ENCODE measurements around the gene NPFFR1.

Gene NPFFR1

DNA sequence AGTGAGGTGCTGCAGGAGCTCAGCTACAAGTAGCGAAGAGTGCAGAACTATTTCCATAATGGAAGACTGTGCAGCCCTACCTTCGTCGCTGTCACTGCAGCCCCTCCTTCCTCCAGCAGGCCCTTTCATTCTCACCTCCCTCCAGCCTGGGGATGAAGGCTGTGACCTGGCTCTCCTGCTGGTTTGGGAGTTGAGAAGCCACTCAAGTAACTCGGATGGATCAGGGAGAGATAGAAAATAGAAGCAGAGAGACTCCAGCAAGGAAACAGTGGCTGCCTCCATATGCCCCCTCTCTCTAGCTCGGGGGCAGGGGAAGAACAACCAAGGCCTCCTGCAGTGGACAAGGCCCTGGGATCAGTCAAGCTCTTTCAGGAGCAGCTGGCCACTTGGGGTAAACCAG, 37.4 kb upstream of the NPFFR1 start:
- Mint-ChIP-seq H3K27me3 (no peaks in the 10 kb centered on the region), H3K27ac (no peak overlapping the region), H3K4me3 (no peak overlapping the region), H3K36me3 (ENCODE audit: low read depth) (no peaks in the 10 kb centered on the region), H3K4me1 (ENCODE audit: low read depth) (peaks cover 24% of the 10 kb centered on the region), H3K9me3 (no peaks in the 10 kb centered on the region)
- no peak for DNase-seq

DNA sequence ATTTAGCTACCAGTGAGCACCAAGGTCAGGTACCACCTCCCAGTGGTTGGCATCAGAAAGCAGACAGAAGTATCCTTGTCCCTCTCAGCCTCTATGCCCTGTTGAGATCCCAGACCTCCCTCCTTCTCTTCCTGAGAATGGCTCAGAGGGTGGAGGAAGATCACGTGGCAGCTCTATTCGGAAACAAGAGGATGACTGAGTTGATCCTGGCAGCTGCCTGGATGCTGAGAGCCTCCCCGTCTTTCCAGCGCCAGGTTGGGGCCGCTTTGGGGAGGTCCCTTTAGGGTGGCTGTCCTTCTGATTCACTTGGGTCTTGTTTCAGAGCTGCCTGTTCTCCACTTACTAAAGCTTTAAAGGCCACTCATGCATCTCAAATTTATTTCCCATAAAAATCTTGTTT, 36.9 kb upstream of the NPFFR1 start:
- Mint-ChIP-seq H3K4me3 (no peak overlapping the region), H3K9me3 (no peaks in the 10 kb centered on the region), H3K27ac (no peak overlapping the region), H3K27me3 (no peaks in the 10 kb centered on the region), H3K36me3 (ENCODE audit: low read depth) (no peaks in the 10 kb centered on the region), H3K4me1 (ENCODE audit: low read depth) (peaks cover 24% of the 10 kb centered on the region)
- no peak for DNase-seq

DNA sequence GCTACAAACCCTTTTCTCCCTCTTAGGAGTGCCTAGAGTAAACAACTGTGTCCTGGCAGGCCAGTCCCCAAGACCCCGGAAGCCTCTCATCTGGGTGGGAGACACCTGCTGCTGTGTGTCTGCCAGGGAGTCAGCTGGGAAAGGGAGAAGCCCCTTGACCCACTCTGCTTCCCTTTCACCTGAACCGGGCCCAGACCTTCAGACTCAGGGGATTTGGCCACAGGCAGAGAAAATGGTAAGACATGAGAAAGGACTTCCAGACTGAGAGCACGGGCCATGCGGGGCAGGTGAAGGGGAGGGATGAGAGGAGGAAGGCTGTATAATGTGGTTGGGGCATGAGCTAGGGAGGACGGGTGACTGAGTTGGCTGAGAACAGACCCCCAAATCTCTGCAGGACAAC, 36.0 kb upstream of the NPFFR1 start:
- no peak for DNase-seq
- Mint-ChIP-seq H3K9me3 (no peaks in the 10 kb centered on the region), H3K4me3 (no peak overlapping the region), H3K27me3 (no peaks in the 10 kb centered on the region), H3K36me3 (ENCODE audit: low read depth) (no peaks in the 10 kb centered on the region), H3K4me1 (ENCODE audit: low read depth) (peaks cover 20% of the 10 kb centered on the region), H3K27ac (no peak overlapping the region)

- Mint-ChIP-seq H3K27ac (no peak overlapping the region), H3K36me3 (ENCODE audit: low read depth) (no peaks in the 10 kb centered on the region), H3K27me3 (no peaks in the 10 kb centered on the region), H3K4me3 (no peak overlapping the region), H3K4me1 (ENCODE audit: low read depth) (peaks cover 14% of the 10 kb centered on the region), H3K9me3 (no peaks in the 10 kb centered on the region)
- DNase-seq = no peak
Measured at GRCh38 chr10:70319183-70319582, 35.4 kb upstream of the NPFFR1 start.

DNA sequence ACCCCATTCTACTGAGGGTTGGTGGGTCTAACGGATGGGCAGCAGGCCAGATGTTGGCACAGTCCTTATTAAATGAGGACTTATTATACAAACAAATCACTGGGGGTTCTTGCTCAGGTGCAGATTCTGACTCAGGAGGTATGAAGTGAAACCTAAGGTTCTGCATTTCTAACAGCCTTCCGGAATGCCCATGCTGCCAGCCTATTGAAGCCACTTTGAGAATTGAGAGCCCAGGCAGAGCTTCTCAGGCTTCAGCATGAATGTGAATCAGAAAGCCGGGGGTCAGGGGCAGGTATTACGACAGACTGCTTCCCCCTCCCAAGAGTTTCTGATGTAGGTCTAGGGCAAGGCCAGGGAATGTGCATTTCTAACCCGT, 34.1 kb upstream of the NPFFR1 start:
- no peak overlapping the region for H3K4me3 Mint-ChIP-seq
- no peaks in the 10 kb centered on the region for H3K36me3 Mint-ChIP-seq (ENCODE audit: low read depth)
- no peaks in the 10 kb centered on the region for H3K27me3 Mint-ChIP-seq
- DNase-seq = no peak
- H3K9me3 Mint-ChIP-seq = no peaks in the 10 kb centered on the region
- no peak overlapping the region for H3K27ac Mint-ChIP-seq
- H3K4me1 Mint-ChIP-seq (ENCODE audit: low read depth) = peaks cover 2% of the 10 kb centered on the region

- DNase-seq = no peak
- no peaks in the 10 kb centered on the region for H3K27me3 Mint-ChIP-seq
- no peak overlapping the region for H3K27ac Mint-ChIP-seq
- H3K9me3 Mint-ChIP-seq = no peaks in the 10 kb centered on the region
- no peaks in the 10 kb centered on the region for H3K36me3 Mint-ChIP-seq (ENCODE audit: low read depth)
- no peaks in the 10 kb centered on the region for H3K4me1 Mint-ChIP-seq (ENCODE audit: low read depth)
- no peak overlapping the region for H3K4me3 Mint-ChIP-seq
Measured at GRCh38 chr10:70317272-70317942, 33.6 kb upstream of the NPFFR1 start.

DNA sequence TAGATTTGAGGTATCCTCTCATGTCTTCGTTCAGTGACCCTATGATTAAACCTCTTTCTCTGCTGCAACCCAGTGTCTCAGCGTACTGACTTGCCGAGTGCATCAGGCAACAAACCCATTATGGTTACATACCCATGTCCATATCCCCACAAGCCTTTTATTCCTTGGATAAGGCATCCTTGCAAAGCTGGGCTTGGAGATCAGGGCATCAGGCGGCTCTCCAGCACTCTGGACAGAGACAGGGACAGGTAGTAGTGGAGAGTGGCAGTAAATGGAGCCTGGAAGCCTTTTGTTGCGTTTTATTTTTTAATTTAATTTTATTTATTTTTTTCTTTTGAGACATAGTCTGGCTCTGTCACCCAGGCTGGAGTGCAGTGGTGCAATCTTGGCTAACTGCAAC, 32.0 kb upstream of the NPFFR1 start:
- Mint-ChIP-seq H3K27ac (no peak overlapping the region), H3K27me3 (no peaks in the 10 kb centered on the region), H3K9me3 (no peaks in the 10 kb centered on the region), H3K4me3 (no peak overlapping the region), H3K4me1 (ENCODE audit: low read depth) (no peaks in the 10 kb centered on the region), H3K36me3 (ENCODE audit: low read depth) (no peaks in the 10 kb centered on the region)
- DNase-seq = no peak

GRCh38 chr10:70315276-70315675, 31.5 kb upstream of the NPFFR1 start:
- no peak overlapping the region for H3K4me3 Mint-ChIP-seq
- no peaks in the 10 kb centered on the region for H3K9me3 Mint-ChIP-seq
- no peaks in the 10 kb centered on the region for H3K27me3 Mint-ChIP-seq
- H3K27ac Mint-ChIP-seq = no peak overlapping the region
- no peaks in the 10 kb centered on the region for H3K4me1 Mint-ChIP-seq (ENCODE audit: low read depth)
- H3K36me3 Mint-ChIP-seq (ENCODE audit: low read depth) = no peaks in the 10 kb centered on the region
- no peak for DNase-seq

GRCh38 chr10:70312972-70313371, 29.2 kb upstream of the NPFFR1 start:
- Mint-ChIP-seq H3K27me3 (no peaks in the 10 kb centered on the region), H3K9me3 (no peaks in the 10 kb centered on the region), H3K4me3 (no peak overlapping the region), H3K27ac (no peak overlapping the region), H3K36me3 (ENCODE audit: low read depth) (no peaks in the 10 kb centered on the region), H3K4me1 (ENCODE audit: low read depth) (no peaks in the 10 kb centered on the region)
- no peak for DNase-seq

DNA sequence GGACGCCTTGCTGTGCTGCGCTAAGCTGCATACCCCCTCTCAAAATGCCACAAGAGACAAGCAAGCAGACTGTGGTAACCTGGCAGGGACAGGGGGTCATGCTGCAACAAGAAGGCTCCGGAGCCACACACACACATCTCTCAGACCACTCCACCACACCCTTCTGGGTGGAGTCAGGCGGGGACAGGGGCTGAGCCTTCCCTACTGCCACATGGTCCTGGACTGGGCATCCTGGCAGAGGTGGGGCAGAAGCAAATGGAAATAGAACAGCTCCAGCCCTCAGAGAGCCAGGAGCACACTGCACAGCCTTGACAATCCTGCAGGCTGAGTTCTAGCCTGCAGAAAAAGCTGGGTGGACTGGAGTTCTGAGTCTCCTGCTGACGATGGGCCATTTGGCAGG, 28.4 kb upstream of the NPFFR1 start:
- H3K27ac Mint-ChIP-seq = no peak overlapping the region
- H3K4me3 Mint-ChIP-seq = no peak overlapping the region
- no peaks in the 10 kb centered on the region for H3K9me3 Mint-ChIP-seq
- DNase-seq = no peak
- H3K27me3 Mint-ChIP-seq = no peaks in the 10 kb centered on the region
- no peaks in the 10 kb centered on the region for H3K4me1 Mint-ChIP-seq (ENCODE audit: low read depth)
- no peaks in the 10 kb centered on the region for H3K36me3 Mint-ChIP-seq (ENCODE audit: low read depth)

DNA sequence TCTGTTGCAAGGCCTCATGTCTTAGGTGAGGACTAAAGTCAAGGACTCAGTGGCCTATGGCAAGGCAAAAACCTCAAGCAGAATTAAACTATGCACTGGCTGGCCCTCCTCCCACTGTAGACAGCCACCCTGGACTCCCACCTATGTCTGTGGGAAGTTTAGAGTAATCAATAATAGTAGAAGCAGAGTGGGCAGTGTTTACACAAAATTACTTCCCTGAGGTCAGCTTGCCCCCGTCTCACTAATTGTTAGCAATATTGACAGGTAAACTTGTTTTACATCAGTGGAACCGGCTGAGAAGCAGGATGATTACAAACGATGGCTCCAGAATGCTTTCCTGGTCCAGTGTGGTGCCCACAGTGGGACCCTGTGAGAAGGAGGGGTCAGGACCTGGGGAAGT, 27.9 kb upstream of the NPFFR1 start:
- Mint-ChIP-seq H3K27me3 (no peaks in the 10 kb centered on the region), H3K4me3 (no peak overlapping the region), H3K9me3 (no peaks in the 10 kb centered on the region), H3K36me3 (ENCODE audit: low read depth) (no peaks in the 10 kb centered on the region), H3K4me1 (ENCODE audit: low read depth) (no peaks in the 10 kb centered on the region), H3K27ac (no peak overlapping the region)
- DNase-seq = no peak

DNA sequence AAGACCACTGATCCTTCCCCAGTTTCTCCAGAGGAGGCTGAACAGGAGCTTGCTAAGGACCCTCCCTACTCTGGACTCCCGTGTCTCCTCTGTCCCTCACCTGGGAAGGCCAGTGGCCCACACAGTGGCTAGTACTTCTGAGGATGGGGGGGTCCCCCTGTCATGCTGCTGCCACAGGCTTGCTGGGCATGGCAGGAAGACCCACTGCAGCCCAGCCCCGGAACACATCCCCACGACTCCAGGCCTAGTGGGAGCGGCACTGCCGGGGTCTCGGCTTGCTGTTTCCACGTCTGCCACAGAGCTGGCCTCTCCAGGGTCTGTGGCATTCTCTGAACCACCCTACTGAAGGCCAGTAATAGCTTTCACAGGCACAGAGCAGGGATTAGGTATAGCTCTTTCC, 25.9 kb upstream of the NPFFR1 start:
- Mint-ChIP-seq H3K4me3 (no peak overlapping the region), H3K36me3 (ENCODE audit: low read depth) (no peaks in the 10 kb centered on the region), H3K27ac (no peak overlapping the region), H3K27me3 (no peaks in the 10 kb centered on the region), H3K4me1 (ENCODE audit: low read depth) (no peaks in the 10 kb centered on the region), H3K9me3 (no peaks in the 10 kb centered on the region)
- no peak for DNase-seq

- no peaks in the 10 kb centered on the region for H3K4me1 Mint-ChIP-seq (ENCODE audit: low read depth)
- DNase-seq = no peak
- H3K27me3 Mint-ChIP-seq = no peaks in the 10 kb centered on the region
- H3K4me3 Mint-ChIP-seq = no peak overlapping the region
- H3K36me3 Mint-ChIP-seq (ENCODE audit: low read depth) = no peaks in the 10 kb centered on the region
- H3K27ac Mint-ChIP-seq = no peak overlapping the region
- no peaks in the 10 kb centered on the region for H3K9me3 Mint-ChIP-seq
Measured at GRCh38 chr10:70308121-70309060, 24.6 kb upstream of the NPFFR1 start.

GRCh38 chr10:70306886-70307520, 23.2 kb upstream of the NPFFR1 start:
- H3K4me3 Mint-ChIP-seq = no peak overlapping the region
- no peaks in the 10 kb centered on the region for H3K36me3 Mint-ChIP-seq (ENCODE audit: low read depth)
- H3K27me3 Mint-ChIP-seq = no peaks in the 10 kb centered on the region

DNA sequence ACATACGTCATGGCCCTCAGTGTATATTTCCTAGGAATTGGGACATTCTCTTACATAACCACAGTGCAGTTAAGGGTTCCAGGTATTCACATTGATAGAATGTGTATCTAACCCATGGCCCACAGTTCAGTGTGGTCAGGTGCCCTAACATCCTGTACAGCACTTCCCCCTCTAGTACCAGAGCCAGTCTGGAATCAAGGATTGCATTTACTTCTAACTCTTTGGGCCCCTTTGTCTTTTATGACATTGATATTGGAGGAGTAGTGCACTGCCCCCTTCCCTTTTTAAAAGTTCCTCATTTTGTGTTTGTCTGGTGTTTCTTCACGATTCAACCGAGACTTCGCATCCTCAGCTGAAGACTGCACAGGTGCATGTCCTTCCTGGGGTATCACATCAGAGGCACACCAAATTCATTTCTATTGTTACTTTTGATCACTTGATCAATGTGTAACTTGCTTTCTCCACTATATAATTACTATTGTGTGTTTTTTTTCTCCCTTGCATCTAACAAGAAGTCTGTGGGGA, 22.4 kb upstream of the NPFFR1 start:
- no peak overlapping the region for H3K4me3 Mint-ChIP-seq
- H3K4me1 Mint-ChIP-seq (ENCODE audit: low read depth) = no peaks in the 10 kb centered on the region
- H3K36me3 Mint-ChIP-seq (ENCODE audit: low read depth) = no peaks in the 10 kb centered on the region
- H3K9me3 Mint-ChIP-seq = no peaks in the 10 kb centered on the region
- DNase-seq = no peak
- no peaks in the 10 kb centered on the region for H3K27me3 Mint-ChIP-seq
- no peak overlapping the region for H3K27ac Mint-ChIP-seq

More at GRCh38 chr10:70306886-70307520, 23.2 kb upstream of the NPFFR1 start:
- no peaks in the 10 kb centered on the region for H3K4me1 Mint-ChIP-seq (ENCODE audit: low read depth)
- H3K27ac Mint-ChIP-seq = no peak overlapping the region
- no peaks in the 10 kb centered on the region for H3K9me3 Mint-ChIP-seq
- DNase-seq = no peak

Data from activated T-cell treated with anti-CD3 and anti-CD28 coated beads, Interleukin-2, amount 50 U/mL, for 24 hours (primary cell).